Cardiac septum (tissue), 1 donor: ENCODE results near the gene C11orf58. TPM values are rescaled to one million over a fixed set of nuclear protein-coding genes. Genes with fewer than 3 reads are reported as not detected.

Source experiments
- DNase-seq: peaks from one replicate; pipeline ENCODE4 v3.0.0-alpha.2; 2020; ENCODE audit warnings: low spot score
- intact Hi-C: fragments of 100-400 bp; cut with DNase I; formaldehyde crosslinking; loops from one replicate; pipeline ENCODE4 v1.14.0; 2022
- total RNA-seq: library from RNA; stranded (reverse); fragmentation: NEBNext Ultra II Directional; extraction: Animal tissue kit (Norgen Biotek cat#: 25700); gene quantifications from one replicate; pipeline ENCODE4 v1.2.1, GENCODE V29; 2021
- donor health status: DM: no; HTN: no; CAD: no.

Gene C11orf58
- total RNA-seq, 1 donor from 2014 or later: 106 TPM

GRCh38 chr11:16764888-16765287 is 26.4 kb downstream of the C11orf58 start:
- intact Hi-C loops: no loop called here
- DNase-seq: no peak

GRCh38 chr11:16767137-16767536 is 28.7 kb downstream of the C11orf58 start:
- DNase-seq: no peak
- intact Hi-C loops: no loop called here

- DNase-seq: no peak
- intact Hi-C loops: no loop called here
Measured at GRCh38 chr11:16767957-16768356, 29.5 kb downstream of the C11orf58 start.

GRCh38 chr11:16769386-16769785 is 30.9 kb downstream of the C11orf58 start:
- intact Hi-C loops: no loop called here
- DNase-seq: no peak

DNA sequence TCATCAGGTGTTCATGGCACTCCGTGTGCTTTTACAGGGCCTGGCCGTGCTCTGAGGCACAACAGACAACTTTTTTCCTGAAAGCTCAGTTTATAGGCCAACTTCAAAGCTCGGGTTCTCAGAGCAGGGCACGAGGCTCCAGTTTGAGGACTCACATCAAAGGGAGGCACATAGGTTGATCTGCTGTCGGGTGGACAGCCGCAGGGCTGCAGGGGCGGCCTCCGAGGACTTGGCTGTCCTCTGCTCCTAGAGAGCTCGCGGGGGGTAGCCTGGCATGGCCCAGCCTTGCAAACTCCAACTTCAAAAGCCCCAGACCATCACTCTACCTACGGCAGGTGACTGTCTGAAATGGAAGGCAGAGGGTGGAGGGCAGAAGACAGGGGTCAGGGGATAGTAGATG is 31.6 kb downstream of the C11orf58 start:
- DNase-seq: no peak
- intact Hi-C loops: no loop called here

GRCh38 chr11:16771350-16772140 is 33.1 kb downstream of the C11orf58 start:
- intact Hi-C loops: no loop called here
- no peak for DNase-seq

DNA sequence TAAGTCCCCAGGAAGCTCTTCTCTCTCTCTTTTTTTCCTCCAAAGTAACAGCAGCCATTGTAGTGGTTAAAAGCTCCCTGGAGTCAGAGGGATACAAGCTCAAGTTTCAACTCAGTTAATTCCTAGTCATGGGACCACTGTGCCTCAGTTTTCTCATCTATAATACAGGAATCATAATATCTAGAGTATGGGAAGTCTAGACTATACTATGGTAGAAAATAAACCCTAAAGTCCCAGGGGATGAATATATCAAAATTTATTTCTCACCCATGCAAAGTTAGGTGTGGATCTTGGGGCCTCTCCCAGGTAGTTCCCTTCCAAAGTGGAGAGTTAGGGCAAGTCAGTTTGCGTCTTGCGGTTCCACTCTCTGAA is 33.7 kb downstream of the C11orf58 start:
- DNase-seq: no peak
- intact Hi-C loops: no loop called here

DNA sequence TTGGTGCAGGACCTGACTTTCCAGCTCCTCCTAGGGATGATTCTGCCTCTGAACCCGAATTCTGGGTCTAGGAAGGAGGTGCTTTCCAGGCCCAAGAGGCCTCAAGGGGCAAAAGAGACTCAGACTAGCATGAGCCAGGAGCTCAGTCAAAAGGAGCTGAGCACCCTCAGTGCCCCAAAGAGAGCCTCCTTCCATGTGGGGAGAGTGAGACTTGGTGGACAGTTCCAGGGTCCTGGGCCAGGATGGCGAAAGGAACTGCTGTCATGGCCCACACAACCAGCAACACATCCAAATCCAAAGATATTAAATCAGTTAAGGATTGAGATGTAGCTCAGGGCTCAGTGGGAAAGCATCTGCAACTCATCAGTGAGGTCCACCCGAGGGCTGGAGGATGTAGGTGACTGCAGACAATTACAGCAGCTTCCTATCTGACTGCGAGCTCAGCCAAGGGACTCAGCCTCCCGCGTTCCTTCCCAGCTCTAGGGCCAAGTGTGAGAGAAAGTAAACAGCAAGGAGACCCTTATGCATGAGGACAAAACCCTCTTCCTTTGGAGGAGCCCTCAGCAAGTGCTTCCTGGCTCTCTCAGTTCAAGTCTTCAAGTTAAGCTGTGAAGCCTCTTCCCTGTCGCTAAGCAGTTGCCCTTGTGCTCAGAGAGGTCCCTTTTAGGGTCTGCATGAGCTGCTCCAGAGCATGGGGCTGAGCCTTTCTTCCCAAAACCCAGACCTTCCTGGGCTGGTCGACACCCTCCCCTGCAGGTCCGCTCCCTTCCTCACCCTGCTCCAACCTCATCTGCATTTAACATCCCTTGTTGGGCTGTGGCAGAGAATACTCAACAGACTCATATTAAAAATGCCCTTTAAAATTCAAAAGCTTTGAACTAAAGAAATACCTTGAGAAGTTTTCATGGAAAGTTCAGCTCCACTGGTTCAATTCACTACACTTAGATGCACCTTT is 35.8 kb downstream of the C11orf58 start:
- no peak for DNase-seq
- intact Hi-C loops: no loop called here

DNA sequence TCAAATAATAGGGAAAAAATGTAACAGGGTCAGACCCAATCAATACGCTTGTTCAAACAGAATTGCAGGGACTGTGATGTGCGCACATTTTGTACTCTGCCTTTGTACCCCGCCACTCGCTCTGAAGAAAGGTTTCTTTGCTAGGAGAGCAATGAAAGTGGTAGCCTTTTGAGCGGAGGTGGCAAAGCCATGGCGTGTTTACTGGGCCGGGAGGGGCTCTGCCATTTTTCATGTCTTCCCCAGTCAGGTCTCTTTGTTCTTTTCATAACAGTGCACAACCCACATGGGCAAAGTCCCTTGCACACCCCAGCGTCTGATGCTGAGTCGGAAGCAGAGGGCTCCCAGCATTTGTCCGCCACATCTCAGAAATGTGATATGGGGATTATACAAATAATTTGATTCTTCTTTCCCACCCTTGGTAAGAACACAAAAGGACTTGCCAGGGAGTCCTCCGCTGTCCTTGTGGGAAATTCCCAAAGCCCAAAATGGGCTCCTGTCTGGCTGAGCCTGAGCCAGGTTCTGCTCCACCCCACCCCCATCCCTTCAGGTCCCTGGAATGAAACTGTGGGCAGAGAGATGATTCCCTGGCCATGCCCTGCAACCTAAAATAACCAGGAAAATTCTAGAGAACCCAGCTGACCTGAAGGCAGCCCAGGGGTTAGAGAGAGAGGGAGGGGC is 36.6 kb downstream of the C11orf58 start:
- no peak for DNase-seq
- intact Hi-C loops: no loop called here

DNA sequence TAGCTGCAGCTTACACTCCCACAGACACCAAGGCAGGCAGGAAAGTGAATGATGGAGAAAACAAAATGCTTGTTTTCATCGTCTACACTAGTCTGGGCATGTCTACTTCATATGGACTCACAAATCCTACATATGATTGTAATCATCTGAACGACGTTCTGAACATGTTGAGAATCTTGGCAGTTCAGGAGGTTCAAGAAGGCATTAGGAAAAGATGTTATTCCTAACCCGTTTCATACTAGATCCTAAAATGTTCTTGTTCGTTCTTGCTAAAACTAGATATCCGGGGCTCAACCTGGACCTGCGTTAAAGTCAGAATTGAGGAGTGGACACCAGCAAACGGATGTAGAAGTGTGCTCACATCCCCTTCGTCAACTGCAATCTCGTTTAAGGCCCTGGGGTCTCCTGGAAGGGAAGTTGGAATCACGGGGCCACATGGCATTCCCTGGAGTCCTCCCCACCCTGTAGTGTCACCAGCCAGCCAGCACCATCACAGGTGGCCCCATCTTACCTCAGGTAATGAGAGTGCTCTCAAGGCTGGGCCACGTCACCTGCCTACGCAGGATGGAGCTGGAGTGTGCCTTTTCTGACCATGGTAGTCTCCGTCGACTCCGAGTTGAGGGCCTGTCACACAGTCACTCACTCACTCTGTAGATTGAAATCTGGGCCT is 37.3 kb downstream of the C11orf58 start:
- no peak for DNase-seq
- intact Hi-C loops: no loop called here

GRCh38 chr11:16776711-16777612 is 38.5 kb downstream of the C11orf58 start:
- intact Hi-C loops: no loop called here
- no peak for DNase-seq

- DNase-seq: no peak
- intact Hi-C loops: no loop called here
Measured at GRCh38 chr11:16777613-16777975, 39.1 kb downstream of the C11orf58 start.

DNA sequence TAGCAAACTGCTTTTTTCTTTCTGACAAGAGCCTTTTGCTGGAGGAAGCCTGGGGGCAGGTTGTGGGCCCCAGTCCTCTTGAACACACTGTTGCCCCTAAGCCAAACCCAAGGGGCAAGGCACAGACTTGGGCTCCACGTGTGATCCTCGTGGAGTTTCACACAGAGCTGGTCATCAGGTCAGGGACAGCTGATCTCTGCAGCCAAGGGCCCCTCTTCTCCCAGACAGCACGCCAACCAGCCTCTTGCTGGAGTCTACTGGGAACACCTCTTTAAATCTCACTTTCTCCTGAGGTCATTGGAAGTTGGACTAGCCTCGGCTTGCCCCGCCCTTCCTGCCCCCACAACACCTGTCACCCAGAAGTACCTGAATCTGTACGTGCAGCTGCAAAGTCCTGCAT is 39.8 kb downstream of the C11orf58 start:
- intact Hi-C loops: no loop called here
- no peak for DNase-seq

- intact Hi-C loops: no loop called here
- DNase-seq: no peak
Measured at GRCh38 chr11:16778876-16779275, 40.4 kb downstream of the C11orf58 start.

- intact Hi-C loops: no loop called here
- no peak for DNase-seq
Measured at GRCh38 chr11:16779436-16779835, 41.0 kb downstream of the C11orf58 start.

GRCh38 chr11:16780146-16780545 is 41.7 kb downstream of the C11orf58 start:
- intact Hi-C loops: no loop called here

DNA sequence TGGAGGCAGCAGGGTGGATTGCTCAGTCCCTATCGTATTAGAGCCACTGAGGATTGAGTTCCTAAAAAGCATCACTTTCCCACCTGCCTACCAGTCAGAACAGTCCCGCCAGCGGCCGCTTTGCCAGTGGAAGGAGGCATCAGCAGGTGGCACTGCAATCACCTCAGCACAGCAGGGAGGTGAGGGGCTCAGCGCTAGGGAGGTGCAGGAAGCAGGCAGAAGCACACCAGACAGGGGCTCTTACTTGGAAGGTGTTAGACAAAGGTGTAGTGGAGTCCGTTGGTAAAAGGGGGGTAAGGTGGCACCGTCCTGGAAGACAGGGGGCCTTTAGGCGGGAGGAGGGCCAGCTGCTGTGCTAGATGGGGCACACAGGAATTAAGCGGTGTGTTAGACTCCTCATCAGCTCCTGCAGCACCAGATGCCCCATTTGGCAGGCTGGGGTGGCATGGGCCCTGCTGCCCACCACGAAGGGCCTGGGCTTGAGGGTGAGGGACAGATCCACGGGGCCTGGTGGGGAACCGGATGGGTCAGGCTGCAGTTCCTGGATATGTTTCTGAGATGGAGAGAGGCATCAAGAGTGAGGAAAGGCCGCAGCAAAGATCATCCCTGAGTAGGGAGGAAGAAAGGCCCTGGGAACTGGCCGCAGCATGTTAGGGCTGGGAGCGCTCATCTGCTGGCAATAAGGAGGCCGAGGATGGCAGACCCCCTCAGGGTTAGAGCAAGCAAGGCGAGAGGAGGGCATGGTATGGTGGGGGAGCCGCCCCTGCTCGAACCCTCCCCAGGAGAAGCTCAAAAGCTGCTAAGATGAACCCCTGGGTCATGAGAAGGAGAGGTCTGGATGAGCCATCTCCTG is 42.5 kb downstream of the C11orf58 start:
- intact Hi-C loops: no loop called here
- no peak for DNase-seq

More at GRCh38 chr11:16780146-16780545, 41.7 kb downstream of the C11orf58 start:
- DNase-seq: no peak
